B cell (primary cell): ENCODE measurements around the gene PLEKHM1. TPM values are rescaled to one million over a fixed set of nuclear protein-coding genes. Genes with fewer than 3 reads are reported as not detected.
"Not testable (repeated sequence)": the region's sequence is repeated elsewhere in the genome, so short reads cannot be mapped to it uniquely, and the experiment has no call there.

Experiments used
- ATAC-seq: fragments of 200-7000 bp; cut with Tn5 transposase; one replicate; pipeline ENCODE4 v1.10.0; 2021; ENCODE audit warnings: low read depth, mild to moderate bottlenecking, moderate number of reproducible peaks, moderate library complexity
- CTCF ChIA-PET: fragments of 350-600 bp; sonication (Branson Sonifier 250); formaldehyde crosslinking; loops from one replicate; lab custom pipeline; 2021; ENCODE audit warnings: antibody characterized with exemption, inconsistent platforms; lab: Charles Lee
- POLR2A ChIA-PET: fragments of 350-600 bp; sonication (Branson Sonifier 250); formaldehyde crosslinking; loops from one replicate; lab custom pipeline; 2021; ENCODE audit warnings: antibody characterized with exemption; lab: Charles Lee
- DNase-seq: peaks from one replicate; pipeline ENCODE4 v3.0.0; 2013
- H2AFZ ChIP-seq: 2 replicates; pipeline ENCODE4 v1.6.1; 2012; ENCODE audit warnings: mild to moderate bottlenecking, low read depth, low read length; ENCODE audit not compliant: insufficient read depth, poor library complexity, severe bottlenecking
- H3K27ac ChIP-seq, 2 donors: 1 replicate in 1 of 2; 2 replicates in 1 of 2; pipeline ENCODE4 v1.5.1; 2012 to 2013; ENCODE audit warnings: low read length in 2 of 2, mild to moderate bottlenecking in 2 of 2, moderate library complexity in 1 of 2
- H3K27me3 ChIP-seq, 4 experiments: fragments of 200-600 bp in 1 of 4; sonication (generic) in 1 of 4; replicated peaks in 1 of 4; 1 replicate in 2 of 4; 2 replicates in 2 of 4; pipeline versions ENCODE4 v1.6.1 to v1.7.0; 2013 to 2016; ENCODE audit warnings: low read length in 3 of 4, mild to moderate bottlenecking in 2 of 4, mixed read lengths in 1 of 4, moderate library complexity in 1 of 4; ENCODE audit not compliant: insufficient read depth in 4 of 4, control insufficient read depth in 3 of 4; ENCODE audit errors: control extremely low read depth in 1 of 4
- H3K36me3 ChIP-seq, 2 experiments: replicated peaks in 1 of 2; 1 replicate in 1 of 2; 2 replicates in 1 of 2; pipeline versions ENCODE4 v1.6.1 to v1.7.1; 2013; ENCODE audit warnings: low read length in 1 of 2; ENCODE audit not compliant: insufficient read depth in 2 of 2, control insufficient read depth in 1 of 2; ENCODE audit errors: control extremely low read depth in 1 of 2, extremely low read depth in 1 of 2
- H3K4me1 ChIP-seq, 2 donors: fragments of 200-600 bp in 1 of 2; sonication (generic) in 1 of 2; 1 replicate in 1 of 2; 2 replicates in 1 of 2; pipeline versions ENCODE4 v1.5.1 to v1.6.1; 2013 to 2017; ENCODE audit warnings: low read length in 2 of 2; ENCODE audit not compliant: control insufficient read depth in 2 of 2, insufficient read depth in 2 of 2
- H3K4me2 ChIP-seq: replicated peaks from 2 replicates; pipeline ENCODE3; 2012; ENCODE audit warnings: mild to moderate bottlenecking, low read depth, low read length; ENCODE audit not compliant: poor library complexity, severe bottlenecking
- H3K4me3 ChIP-seq, 5 experiments: fragments of 200-600 bp in 1 of 5; sonication (generic) in 1 of 5; 1 replicate in 3 of 5; 2 replicates in 2 of 5; pipeline versions ENCODE4 v1.5.1 to v1.7.0; 2011 to 2016; ENCODE audit warnings: low read length in 4 of 5, mild to moderate bottlenecking in 4 of 5, low read depth in 2 of 5, control low read depth in 1 of 5, moderate library complexity in 1 of 5; ENCODE audit not compliant: insufficient read depth in 1 of 5; ENCODE audit errors: control extremely low read depth in 1 of 5, extremely low read depth in 1 of 5
- H3K79me2 ChIP-seq: fragments of 200-600 bp; sonication (generic); one replicate; pipeline ENCODE4 v1.6.0; 2016; ENCODE audit warnings: low read length; ENCODE audit not compliant: control insufficient read depth, insufficient read depth
- H3K9ac ChIP-seq: fragments of 200-600 bp; sonication (generic); 2 replicates; pipeline ENCODE4 v1.6.1; 2017; ENCODE audit warnings: mild to moderate bottlenecking, low read length, moderate library complexity
- H3K9me3 ChIP-seq, 3 donors: one replicate each; pipeline versions ENCODE4 v1.6.1 to v1.7.1; 2013; ENCODE audit warnings: low read length in 2 of 3; ENCODE audit not compliant: control insufficient read depth in 2 of 3, insufficient read depth in 1 of 3; ENCODE audit errors: control extremely low read depth in 1 of 3
- H4K20me1 ChIP-seq: 2 replicates; pipeline ENCODE4 v1.6.0; 2012; ENCODE audit warnings: mild to moderate bottlenecking, low read length; ENCODE audit not compliant: insufficient read depth, control insufficient read depth, poor library complexity, severe bottlenecking
- H3K27ac Mint-ChIP-seq: one replicate; pipeline ENCODE4 v1.8.0; 2021; ENCODE audit warnings: mixed read lengths
- H3K27me3 Mint-ChIP-seq: one replicate; pipeline ENCODE4 v1.8.0; 2021; ENCODE audit warnings: mixed read lengths
- H3K4me1 Mint-ChIP-seq: one replicate; pipeline ENCODE4 v1.8.0; 2021; ENCODE audit warnings: mixed read lengths
- H3K4me3 Mint-ChIP-seq: one replicate; pipeline ENCODE4 v1.8.0; 2021; ENCODE audit warnings: mixed read lengths
- H3K9me3 Mint-ChIP-seq: one replicate; pipeline ENCODE4 v1.8.0; 2022; ENCODE audit warnings: mixed read lengths; ENCODE audit not compliant: insufficient read depth
- WGBS: methylation state at CpG from one replicate; pipeline ENCODE4 v1.1.5; 2013; ENCODE audit warnings: missing lambda C conversion rate; ENCODE audit not compliant: insufficient coverage; 5-methylcytosine and 5-hydroxymethylcytosine counted together
- intact Hi-C: fragments of 100-400 bp; cut with micrococcal nuclease; formaldehyde crosslinking; loops from one replicate; pipeline ENCODE4 v1.10.0; 2022
- polyA plus RNA-seq: library from polyadenylated mRNA; depleted of rRNA; stranded (reverse); fragments of >200 nt; gene quantifications from 2 replicates; pipeline ENCODE4 v1.2.3, GENCODE V29; 2012
- total RNA-seq, 2 donors: library from RNA; stranded (reverse); fragments of 120-200 nt in 1 of 2; gene quantifications; 1 replicate in 1 of 2; 2 replicates in 1 of 2; pipeline versions ENCODE4 v1.2.3 to v1.2.4, GENCODE V29; 2013 to 2022

The PLEKHM1 gene
- total and polyA plus RNA-seq, 2 donors (not counting 1 experiment from before 2014, with no cell fraction given) = 26.2 to 73.9 TPM

GRCh38 chr17:45497449-45497848 is 6.9 kb upstream of the PLEKHM1 start:
- CTCF ChIA-PET, H3K79me2 ChIP-seq, H2AFZ ChIP-seq, POLR2A ChIA-PET, H3K4me2 ChIP-seq, H3K4me1 Mint-ChIP-seq, intact Hi-C loops, H3K9me3 ChIP-seq, H3K27ac ChIP-seq, H3K9me3 Mint-ChIP-seq, H4K20me1 ChIP-seq, H3K27ac Mint-ChIP-seq, H3K27me3 ChIP-seq, H3K9ac ChIP-seq, H3K4me1 ChIP-seq, ATAC-seq, H3K4me3 ChIP-seq, DNase-seq, H3K4me3 Mint-ChIP-seq, H3K27me3 Mint-ChIP-seq, H3K36me3 ChIP-seq: not testable (repeated sequence)
- 86% methylated on average over 1 of the region's 8 CpGs for WGBS

DNA sequence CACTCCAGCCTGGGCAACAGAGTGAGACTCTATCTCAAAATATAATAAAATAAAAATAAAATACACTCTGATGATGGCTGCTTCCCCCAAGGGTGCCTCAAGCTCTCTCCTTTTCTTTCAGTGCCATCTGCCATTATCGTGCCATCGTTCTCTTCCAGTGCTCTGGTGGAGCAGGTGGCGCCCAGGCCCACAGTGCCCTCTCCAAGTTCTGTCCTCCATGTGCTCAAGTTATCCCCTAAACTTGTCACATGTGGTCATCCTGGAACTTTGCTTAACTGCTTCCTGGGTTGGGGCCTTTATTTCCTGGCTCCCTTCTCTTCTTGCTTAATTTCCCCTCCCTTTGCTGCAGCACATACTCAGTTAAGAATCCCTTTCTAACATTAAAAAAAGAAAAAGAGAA is 6.0 kb upstream of the PLEKHM1 start:
- H3K4me2 ChIP-seq, H3K9me3 Mint-ChIP-seq: not testable (repeated sequence)
- WGBS = no CpG with 5 or more reads among the region's 3 CpGs

GRCh38 chr17:45494556-45494955 is 4.0 kb upstream of the PLEKHM1 start:
- H3K27ac ChIP-seq, H2AFZ ChIP-seq, H3K27ac Mint-ChIP-seq, H3K36me3 ChIP-seq, H3K4me3 Mint-ChIP-seq, H3K79me2 ChIP-seq, H3K9ac ChIP-seq, CTCF ChIA-PET, H3K4me1 ChIP-seq, ATAC-seq, H3K27me3 Mint-ChIP-seq, H3K27me3 ChIP-seq, H3K9me3 ChIP-seq, H3K4me3 ChIP-seq, POLR2A ChIA-PET, H3K4me2 ChIP-seq, H3K9me3 Mint-ChIP-seq, H4K20me1 ChIP-seq, DNase-seq, intact Hi-C loops: not testable (repeated sequence)
- WGBS = 20% methylated on average over 1 of the region's 5 CpGs
- peaks cover 10% of the 10 kb centered on the region for H3K4me1 Mint-ChIP-seq

More for the DNA sequence above, 6.0 kb upstream of the PLEKHM1 start:
- H3K9me3 ChIP-seq, H3K4me1 Mint-ChIP-seq, H3K27me3 Mint-ChIP-seq, ATAC-seq, H3K4me1 ChIP-seq, intact Hi-C loops, POLR2A ChIA-PET, H3K4me3 ChIP-seq, H3K27ac Mint-ChIP-seq, H4K20me1 ChIP-seq, CTCF ChIA-PET, H3K36me3 ChIP-seq, DNase-seq, H3K79me2 ChIP-seq, H3K4me3 Mint-ChIP-seq, H2AFZ ChIP-seq, H3K9ac ChIP-seq, H3K27ac ChIP-seq, H3K27me3 ChIP-seq: not testable (repeated sequence)

DNA sequence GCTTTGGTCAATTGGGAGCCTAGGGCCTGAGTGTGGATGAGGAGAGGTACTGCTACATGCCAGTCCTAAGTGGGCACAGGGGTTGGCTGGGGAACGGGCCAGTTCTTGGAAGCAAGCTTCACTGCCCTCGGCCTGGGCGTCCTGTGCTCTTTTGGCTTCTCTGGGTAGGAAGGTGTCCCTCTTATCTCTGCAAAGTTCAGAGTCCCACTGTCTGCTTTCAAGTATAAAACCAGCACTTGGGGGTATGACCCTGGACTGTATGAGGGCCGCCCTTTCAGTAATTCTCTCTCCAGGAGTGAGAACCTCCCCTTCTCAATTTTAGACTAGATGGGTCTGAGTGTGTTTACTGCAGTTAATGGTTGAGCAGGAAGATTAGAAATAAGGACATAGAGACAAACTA is 1.6 kb upstream of the PLEKHM1 start:
- H3K4me3 ChIP-seq, intact Hi-C loops, H3K36me3 ChIP-seq, H3K4me3 Mint-ChIP-seq, H3K9me3 ChIP-seq, H3K4me2 ChIP-seq, CTCF ChIA-PET, H3K27me3 ChIP-seq, H3K9ac ChIP-seq, DNase-seq, H3K27ac ChIP-seq, H4K20me1 ChIP-seq, H3K27me3 Mint-ChIP-seq, H3K9me3 Mint-ChIP-seq, H3K27ac Mint-ChIP-seq, ATAC-seq, H2AFZ ChIP-seq: not testable (repeated sequence)
- WGBS = 100% methylated on average over 1 of the region's 4 CpGs
- H3K4me1 Mint-ChIP-seq = peaks cover 24% of the 10 kb centered on the region
- Histone ChIP-seq H3K79me2 (peaks cover 13% of the 10 kb centered on the region), H3K4me1 (peaks cover 6 to 12% of the 10 kb centered on the region in 2 donors)
- POLR2A ChIA-PET = interaction anchor here (0.7 kb wide), 1 partner anchor 1165 kb away, joined by 7 read pairs; no protein-coding TSS in a partner anchor
